HG03460 (cell line): ENCODE measurements around the gene UTS2R.
"Not testable (repeated sequence)": the region's sequence is repeated elsewhere in the genome, so short reads cannot be mapped to it uniquely, and the experiment has no call there.

Experiments used
- ATAC-seq: cut with Tn5 transposase; IDR thresholded peaks from one replicate; pipeline ENCODE4 v1.9.1; 2021; ENCODE audit not compliant: unreplicated experiment

UTS2R gene

GRCh38 chr17:82406131-82406671, 34.6 kb downstream of the UTS2R start:
- no peak for ATAC-seq

GRCh38 chr17:82407255-82407654, 35.7 kb downstream of the UTS2R start:
- no peak for ATAC-seq

- ATAC-seq = no peak
Measured at GRCh38 chr17:82408288-82408937, 36.8 kb downstream of the UTS2R start.

- no peak for ATAC-seq
Measured at GRCh38 chr17:82408938-82409318, 37.4 kb downstream of the UTS2R start.

GRCh38 chr17:82410014-82410716, 38.6 kb downstream of the UTS2R start:
- ATAC-seq = no peak

GRCh38 chr17:82411396-82412053, 40.0 kb downstream of the UTS2R start:
- no peak for ATAC-seq

- not testable (repeated sequence) for ATAC-seq
Measured at GRCh38 chr17:82412081-82412480, 40.5 kb downstream of the UTS2R start.

- ATAC-seq = no peak
Measured at GRCh38 chr17:82412535-82413520, 41.3 kb downstream of the UTS2R start.

GRCh38 chr17:82414548-82415281, 43.1 kb downstream of the UTS2R start:
- ATAC-seq = no peak

GRCh38 chr17:82415336-82415735, 43.8 kb downstream of the UTS2R start:
- ATAC-seq = no peak

- ATAC-seq = no peak
Measured at GRCh38 chr17:82415786-82416185, 44.2 kb downstream of the UTS2R start.

GRCh38 chr17:82416264-82416663, 44.7 kb downstream of the UTS2R start:
- ATAC-seq = no peak

- ATAC-seq = no peak
Measured at GRCh38 chr17:82416771-82417170, 45.2 kb downstream of the UTS2R start.

GRCh38 chr17:82418001-82418986, 46.7 kb downstream of the UTS2R start, which contains the start of the genes HEXD and OGFOD3:
Gene HEXD (plus strand): TSS chr17:82418347. CDS start chr17:82419800, 1,453 bp downstream.
Gene OGFOD3 (minus strand): TSS chr17:82418586. CDS start chr17:82418485, 101 bp downstream.
- peak; percentile 78 for ATAC-seq

GRCh38 chr17:82419540-82419939, 48.0 kb downstream of the UTS2R start:
- ATAC-seq = no peak

- no peak for ATAC-seq
Measured at GRCh38 chr17:82424001-82424862, 52.7 kb downstream of the UTS2R start.

GRCh38 chr17:82424863-82425159, 53.2 kb downstream of the UTS2R start:
- no peak for ATAC-seq
